Activated naive CD8-positive, alpha-beta T cell treated with anti-CD3 and anti-CD28 coated beads, Interleukin-2, amount 10 ng/mL, durations not matched to agents 7 days and 5 days (primary cell): ENCODE results near the gene DNAJB1. TPM values are rescaled to one million over a fixed set of nuclear protein-coding genes. Genes with fewer than 3 reads are reported as not detected.
A peak's percentile ranks its signal among the peaks of the same experiment; 100 is the strongest.
"Not testable (repeated sequence)": the region's sequence is repeated elsewhere in the genome, so short reads cannot be mapped to it uniquely, and the experiment has no call there.

Experiments used
- ATAC-seq: fragments of 150-1000 bp; cut with Tn5 transposase; one replicate; pipeline ENCODE4 v1.10.0; 2021; ENCODE audit warnings: low read depth, moderate library complexity
- POLR2A ChIA-PET: fragments of 350-600 bp; sonication (Branson Sonifier 250); formaldehyde crosslinking; loops from one replicate; lab custom pipeline; 2021; ENCODE audit warnings: antibody characterized with exemption; lab: Charles Lee
- DNase-seq: peaks from one replicate; pipeline ENCODE4 v3.0.0; 2021
- H3K27ac Mint-ChIP-seq: one replicate; pipeline ENCODE4 v1.8.0; 2022; ENCODE audit warnings: mild to moderate bottlenecking, mixed read lengths
- H3K27me3 Mint-ChIP-seq: one replicate; pipeline ENCODE4 v1.8.0; 2022; ENCODE audit warnings: mild to moderate bottlenecking, moderate library complexity, mixed read lengths
- H3K36me3 Mint-ChIP-seq: one replicate; pipeline ENCODE4 v1.8.0; 2021; ENCODE audit warnings: mild to moderate bottlenecking, mixed read lengths
- H3K4me1 Mint-ChIP-seq: one replicate; pipeline ENCODE4 v1.8.0; 2021; ENCODE audit warnings: mixed read lengths
- H3K4me3 Mint-ChIP-seq: one replicate; pipeline ENCODE4 v1.8.0; 2022; ENCODE audit warnings: mild to moderate bottlenecking, moderate library complexity, mixed read lengths
- H3K9me3 Mint-ChIP-seq: one replicate; pipeline ENCODE4 v1.8.0; 2021; ENCODE audit warnings: mixed read lengths
- total RNA-seq, 2 experiments: library from RNA; stranded (reverse); gene quantifications; one replicate each; pipeline ENCODE4 v1.2.3, GENCODE V29; 2021

The DNAJB1 gene
- total RNA-seq, 2 experiments from 2014 or later: 103 to 110 TPM

GRCh38 chr19:14510311-14511228 lies 7.6 kb downstream of the DNAJB1 start:
- Mint-ChIP-seq H3K27ac (peak overlapping the region; percentile 35), H3K36me3 (peaks cover 12% of the 10 kb centered on the region), H3K4me3 (no peak overlapping the region), H3K9me3 (no peaks in the 10 kb centered on the region), H3K27me3 (no peaks in the 10 kb centered on the region), H3K4me1 (peaks cover 55% of the 10 kb centered on the region)
- ATAC-seq (no peak), DNase-seq (no peak)
- POLR2A ChIA-PET: interaction anchor here (1.1 to 8.5 kb wide), 4 partner anchors 8 to 19 kb away, joined by 4 to 298 read pairs (median 7); partner anchors contain the start of genes DNAJB1 and GIPC1

- DNase-seq (no peak), ATAC-seq (no peak)
- Mint-ChIP-seq H3K36me3 (no peaks in the 10 kb centered on the region), H3K9me3 (no peaks in the 10 kb centered on the region), H3K27ac (peak overlapping the region; percentile 92), H3K4me1 (peaks cover 45% of the 10 kb centered on the region), H3K27me3 (peaks cover 4% of the 10 kb centered on the region), H3K4me3 (peak overlapping the region; percentile 77)
- POLR2A ChIA-PET: interaction anchor here (0.6 to 8.5 kb wide), 9 partner anchors 11 to 671 kb away, joined by 3 to 298 read pairs (median 4); partner anchors contain the start of gene DNAJB1
These were observed 10.3 kb downstream of the DNAJB1 start for GRCh38 chr19:14507704-14508542.

- no peaks in the 10 kb centered on the region for H3K9me3 Mint-ChIP-seq
- peak overlapping the region; percentile 92 for H3K27ac Mint-ChIP-seq
- POLR2A ChIA-PET: interaction anchor here (0.7 to 8.5 kb wide), 10 partner anchors 8 to 369 kb away, joined by 3 to 298 read pairs (median 4); partner anchors contain the start of genes DNAJB1, GIPC1, TECR and ZNF333
- H3K4me1 Mint-ChIP-seq: peaks cover 40% of the 10 kb centered on the region
- peak overlapping the region; percentile 77 for H3K4me3 Mint-ChIP-seq
- DNase-seq: peak; percentile 88
- peak; percentile 48 for ATAC-seq
- no peaks in the 10 kb centered on the region for H3K36me3 Mint-ChIP-seq
- H3K27me3 Mint-ChIP-seq: peaks cover 4% of the 10 kb centered on the region
These were observed 12.5 kb downstream of the DNAJB1 start for GRCh38 chr19:14505488-14506239.

GRCh38 chr19:14504575-14504974 lies 13.6 kb downstream of the DNAJB1 start:
- H3K27ac Mint-ChIP-seq, H3K27me3 Mint-ChIP-seq: not testable (repeated sequence)

GRCh38 chr19:14503285-14503684 lies 14.9 kb downstream of the DNAJB1 start:
- Mint-ChIP-seq H3K27me3 (peaks cover 4% of the 10 kb centered on the region), H3K36me3 (no peaks in the 10 kb centered on the region), H3K4me3 (no peak overlapping the region), H3K9me3 (no peaks in the 10 kb centered on the region), H3K4me1 (peaks cover 31% of the 10 kb centered on the region), H3K27ac (no peak overlapping the region)
- POLR2A ChIA-PET: interaction anchor here (8.5 kb wide), 1 partner anchor 16 kb away, joined by 298 read pairs; the partner anchor contains the start of gene DNAJB1
- DNase-seq (no peak), ATAC-seq (no peak)

More at GRCh38 chr19:14504575-14504974, 13.6 kb downstream of the DNAJB1 start:
- not testable (repeated sequence) for ATAC-seq, H3K36me3 Mint-ChIP-seq, H3K4me3 Mint-ChIP-seq, H3K9me3 Mint-ChIP-seq, DNase-seq
- POLR2A ChIA-PET: interaction anchor here (0.6 to 8.5 kb wide), 7 partner anchors 9 to 355 kb away, joined by 3 to 298 read pairs (median 5); partner anchors contain the start of genes DNAJB1, GIPC1 and TECR
- peaks cover 37% of the 10 kb centered on the region for H3K4me1 Mint-ChIP-seq

- Mint-ChIP-seq H3K27ac (no peak overlapping the region), H3K27me3 (peaks cover 5% of the 10 kb centered on the region), H3K4me3 (no peak overlapping the region), H3K9me3 (no peaks in the 10 kb centered on the region), H3K36me3 (no peaks in the 10 kb centered on the region), H3K4me1 (peaks cover 26% of the 10 kb centered on the region)
- ATAC-seq (no peak), DNase-seq (no peak)
- POLR2A ChIA-PET: interaction anchor here (0.5 to 8.5 kb wide), 3 partner anchors 16 to 732 kb away, joined by 3 to 298 read pairs (median 4); partner anchors contain the start of gene DNAJB1
These were observed 15.7 kb downstream of the DNAJB1 start for GRCh38 chr19:14502334-14503092.

- Mint-ChIP-seq H3K4me3 (no peak overlapping the region), H3K9me3 (no peaks in the 10 kb centered on the region), H3K27ac (no peak overlapping the region), H3K36me3 (peaks cover 3% of the 10 kb centered on the region), H3K4me1 (peaks cover 14% of the 10 kb centered on the region), H3K27me3 (peaks cover 3% of the 10 kb centered on the region)
- POLR2A ChIA-PET: interaction anchor here (1.4 to 2.6 kb wide), 2 partner anchors 9 to 25 kb away, joined by 8 to 29 read pairs; no protein-coding TSS in a partner anchor
- DNase-seq (no peak), ATAC-seq (no peak)
These were observed 20.8 kb downstream of the DNAJB1 start for GRCh38 chr19:14497228-14497921.

GRCh38 chr19:14496834-14497227 lies 21.4 kb downstream of the DNAJB1 start:
- H3K27ac Mint-ChIP-seq: peak overlapping the region; percentile 79
- no peaks in the 10 kb centered on the region for H3K9me3 Mint-ChIP-seq
- peaks cover 3% of the 10 kb centered on the region for H3K36me3 Mint-ChIP-seq
- peak overlapping the region; percentile 78 for H3K4me3 Mint-ChIP-seq
- DNase-seq (no peak), ATAC-seq (no peak)
- peaks cover 14% of the 10 kb centered on the region for H3K4me1 Mint-ChIP-seq
- POLR2A ChIA-PET: interaction anchor here (0.5 to 2.6 kb wide), 5 partner anchors 9 to 70 kb away, joined by 3 to 29 read pairs (median 8); no protein-coding TSS in a partner anchor
- peaks cover 3% of the 10 kb centered on the region for H3K27me3 Mint-ChIP-seq

- Mint-ChIP-seq H3K27me3 (peaks cover 3% of the 10 kb centered on the region), H3K27ac (peak within 1 kb of the TSS; percentile 79), H3K9me3 (no peaks in the 10 kb centered on the region), H3K36me3 (peaks cover 7% of the 10 kb centered on the region), H3K4me1 (peaks cover 15% of the 10 kb centered on the region), H3K4me3 (peak within 1 kb of the TSS; percentile 84)
- POLR2A ChIA-PET: interaction anchor here (0.5 to 2.6 kb wide), 8 partner anchors 8 to 69 kb away, joined by 3 to 29 read pairs (median 8); partner anchors contain the start of gene DNAJB1
- ATAC-seq: peak; percentile 92
- DNase-seq: peak; percentile 93
These were observed 22.0 kb downstream of the DNAJB1 start, which contains the start of gene GIPC1 for GRCh38 chr19:14496029-14496833. Gene GIPC1, minus strand, starts transcription at chr19:14496127. Its CDS starts 13,151 bp downstream, at chr19:14482976.

GRCh38 chr19:14495672-14496028 lies 22.5 kb downstream of the DNAJB1 start:
- Mint-ChIP-seq H3K4me1 (peaks cover 15% of the 10 kb centered on the region), H3K4me3 (peak overlapping the region; percentile 84), H3K36me3 (peaks cover 7% of the 10 kb centered on the region), H3K27ac (peak overlapping the region; percentile 68), H3K27me3 (peaks cover 3% of the 10 kb centered on the region), H3K9me3 (no peaks in the 10 kb centered on the region)
- DNase-seq (no peak), ATAC-seq (peak; percentile 1)
- POLR2A ChIA-PET: interaction anchor here (1.0 to 2.6 kb wide), 7 partner anchors 8 to 68 kb away, joined by 3 to 29 read pairs (median 8); partner anchors contain the start of gene DNAJB1
